HepG2 (cell line): Measurements from ENCODE around the gene PTPN12. TPM values are rescaled to one million over a fixed set of nuclear protein-coding genes. Genes with fewer than 3 reads are reported as not detected.

Source experiments
- ATAC-seq: fragments of 200-7000 bp; cut with Tn5 transposase; 3 replicates; pipeline ENCODE4 v1.9.1; 2020; ENCODE audit warnings: mild to moderate bottlenecking, moderate library complexity
- BruUV-seq: library from RNA; stranded (reverse); fragments of 400-500 nt; replicated peaks from 2 replicates; lab custom pipeline; 2021; lab: Mats Ljungman, UMichigan
- CTCF ChIA-PET: fragments of 300-600 bp; formaldehyde crosslinking; extraction: SDS; loops from one replicate; lab custom pipeline; 2021; ENCODE audit warnings: low total read pairs, inconsistent platforms, low intra/inter-chr PET ratio; lab: Yijun Ruan, JAX
- POLR2A ChIA-PET: fragments of 350-600 bp; sonication (Branson Sonifier 250); formaldehyde crosslinking; loops from one replicate; lab custom pipeline; 2020; ENCODE audit warnings: antibody characterized with exemption, inconsistent platforms; lab: Yijun Ruan, JAX
- DNase-seq: peaks from one replicate; pipeline ENCODE4 v3.0.0-alpha.2; 2015; ENCODE audit warnings: low spot score
- FAIRE-seq: peaks from 3 replicates; lab custom pipeline; 2011; peaks lifted over from hg19 to GRCh38; lab: Jason Lieb, UNC
- H2AFZ ChIP-seq: one replicate; pipeline ENCODE4 v1.6.1; 2011; ENCODE audit warnings: low read length, inconsistent platforms
- H3K27ac ChIP-seq: fragments of 300-600 bp; 3 replicates; pipeline ENCODE4 v1.8.0; 2011; ENCODE audit warnings: mixed run types, mild to moderate bottlenecking, mixed read lengths, low read length, inconsistent platforms; ENCODE audit not compliant: insufficient read depth; ENCODE audit errors: extremely low read length
- H3K27me3 ChIP-seq, 2 experiments: fragments of 200-600 bp in 1 of 2; 2 replicates in 1 of 2; 3 replicates in 1 of 2; pipeline versions ENCODE4 v1.6.0 to v1.8.0; 2011; ENCODE audit warnings: low read length in 2 of 2, mild to moderate bottlenecking in 2 of 2, moderate library complexity in 2 of 2, inconsistent platforms in 1 of 2; ENCODE audit not compliant: insufficient read depth in 2 of 2, control insufficient read depth in 1 of 2
- H3K36me3 ChIP-seq, 2 experiments: fragments of 200-600 bp in 1 of 2; replicated peaks in 1 of 2; 2 replicates in 1 of 2; 3 replicates in 1 of 2; pipeline versions ENCODE4 v1.5.1 to v1.8.0; 2011; ENCODE audit warnings: low read length in 2 of 2, inconsistent platforms in 1 of 2; ENCODE audit not compliant: insufficient read depth in 2 of 2, control insufficient read depth in 1 of 2
- H3K4me1 ChIP-seq: 2 replicates; pipeline ENCODE4 v1.5.1; 2012; ENCODE audit warnings: low read length, inconsistent platforms; ENCODE audit not compliant: insufficient read depth
- H3K4me2 ChIP-seq: 2 replicates; pipeline ENCODE4 v1.6.0; 2011; ENCODE audit warnings: low read depth, low read length, inconsistent platforms
- H3K4me3 ChIP-seq, 3 experiments: fragments of 200-600 bp in 1 of 3; sonication (generic), shearing (Covaris generic) in 1 of 3; replicated peaks in 1 of 3; 2 replicates each; pipeline ENCODE4 v1.5.1; 2011 to 2016; ENCODE audit warnings: low read length in 3 of 3, inconsistent platforms in 2 of 3, low read depth in 2 of 3, mild to moderate bottlenecking in 2 of 3, control low read depth in 1 of 3, mixed read lengths in 1 of 3; ENCODE audit not compliant: insufficient read depth in 1 of 3
- H3K79me2 ChIP-seq: one replicate; pipeline ENCODE4 v1.6.1; 2011; ENCODE audit warnings: low read length, inconsistent platforms; ENCODE audit not compliant: insufficient read depth
- H3K9ac ChIP-seq: 2 replicates; pipeline ENCODE4 v1.6.0; 2011; ENCODE audit warnings: mild to moderate bottlenecking, low read depth, low read length, inconsistent platforms; ENCODE audit not compliant: insufficient read depth
- H3K9me3 ChIP-seq: 2 replicates; pipeline ENCODE4 v1.5.1; 2012; ENCODE audit warnings: mild to moderate bottlenecking, low read length
- H4K20me1 ChIP-seq: 2 replicates; pipeline ENCODE4 v1.6.0; 2011; ENCODE audit warnings: inconsistent platforms, mild to moderate bottlenecking, low read length, moderate library complexity; ENCODE audit not compliant: insufficient read depth
- CBX5 ChIP-seq: sonication (generic); formaldehyde crosslinking; IDR thresholded peaks from 2 replicates; pipeline ENCODE4 v1.4.0; 2020; ENCODE audit warnings: missing genetic modification reagents, borderline replicate concordance
- GLMP ChIP-seq: sonication (generic); formaldehyde crosslinking; IDR thresholded peaks from 2 replicates; pipeline ENCODE4 v1.9.0; 2021; ENCODE audit warnings: missing genetic modification reagents, mild to moderate bottlenecking, borderline replicate concordance
- IKZF1 ChIP-seq: fragments of 450-650 bp; IDR thresholded peaks from 2 replicates; pipeline ENCODE4 v1.7.1; 2016
- MAFF ChIP-seq: IDR thresholded peaks from 2 replicates; pipeline ENCODE4 v1.6.1; 2011; ENCODE audit warnings: low read depth, low read length, improper control_type of control experiment
- MTA3 ChIP-seq: sonication (generic); formaldehyde crosslinking; IDR thresholded peaks from 2 replicates; pipeline ENCODE4 v1.4.0; 2020; ENCODE audit warnings: missing genetic modification reagents
- MZF1 ChIP-seq: sonication (generic); formaldehyde crosslinking; IDR thresholded peaks from 2 replicates; pipeline ENCODE4 v1.8.1; 2023; ENCODE audit warnings: mild to moderate bottlenecking, missing genetic modification reagents, borderline replicate concordance
- NFIC ChIP-seq: IDR thresholded peaks from 2 replicates; pipeline ENCODE4 v1.6.1; 2012; ENCODE audit warnings: mild to moderate bottlenecking, low read length, inconsistent platforms
- THAP7 ChIP-seq: sonication (generic); formaldehyde crosslinking; IDR thresholded peaks from 2 replicates; pipeline ENCODE4 v1.8.1; 2023; ENCODE audit warnings: mild to moderate bottlenecking, missing genetic modification reagents
- XRCC5 ChIP-seq: fragments of 200-400 bp; formaldehyde crosslinking; optimal IDR thresholded peaks from 2 replicates; pipeline ENCODE3; 2017; ENCODE audit warnings: mild to moderate bottlenecking, low read length
- ZBTB2 ChIP-seq: sonication (generic); formaldehyde crosslinking; IDR thresholded peaks from 2 replicates; pipeline ENCODE4 v1.8.0; 2022; ENCODE audit warnings: low read depth, missing genetic modification reagents
- ZHX1 ChIP-seq: sonication (generic); formaldehyde crosslinking; IDR thresholded peaks from 2 replicates; pipeline ENCODE4 v1.8.1; 2022; ENCODE audit warnings: low read depth, mild to moderate bottlenecking, missing genetic modification reagents
- ZNF124 ChIP-seq: sonication (generic); formaldehyde crosslinking; IDR thresholded peaks from 2 replicates; pipeline ENCODE4 v1.4.0; 2020; ENCODE audit warnings: missing genetic modification reagents
- ZNF253 ChIP-seq: sonication (generic); formaldehyde crosslinking; IDR thresholded peaks from 2 replicates; pipeline ENCODE4 v1.8.0; 2022; ENCODE audit warnings: mild to moderate bottlenecking, missing genetic modification reagents, borderline replicate concordance
- ZNF432 ChIP-seq: sonication (generic); formaldehyde crosslinking; IDR thresholded peaks from 2 replicates; pipeline ENCODE4 v1.5.0; 2020; ENCODE audit warnings: missing genetic modification reagents, mild to moderate bottlenecking, borderline replicate concordance
- ZNF468 ChIP-seq: sonication (generic); formaldehyde crosslinking; IDR thresholded peaks from 2 replicates; pipeline ENCODE4 v1.8.0; 2022; ENCODE audit warnings: mild to moderate bottlenecking, moderate library complexity, missing genetic modification reagents
- ZNF644 ChIP-seq: IDR thresholded peaks from 2 replicates; pipeline ENCODE4 v1.6.1; 2016; ENCODE audit warnings: low read depth
- ZNF740 ChIP-seq: sonication (generic); formaldehyde crosslinking; IDR thresholded peaks from 2 replicates; pipeline ENCODE4 v1.4.0; 2020; ENCODE audit warnings: missing genetic modification reagents
- ZNF800 ChIP-seq: sonication (generic); formaldehyde crosslinking; IDR thresholded peaks from 2 replicates; pipeline ENCODE4 v1.4.0; 2020; ENCODE audit warnings: missing genetic modification reagents
- WGBS: methylation state at CpG from one replicate; pipeline ENCODE4 v1.1.6; 2017; ENCODE audit warnings: low lambda C conversion rate; 5-methylcytosine and 5-hydroxymethylcytosine counted together
- in situ Hi-C: cut with HindIII; loops from 2 replicates; pipeline ENCODE4 v1.10.0; 2017; ENCODE audit warnings: low pct_unique_long_range_greater_than_20kb; ENCODE audit not compliant: extremely low pct_ligation_motif_present
- intact Hi-C: fragments of 100-400 bp; cut with micrococcal nuclease; formaldehyde crosslinking; loops from one replicate; pipeline ENCODE4 v1.10.0; 2022; ENCODE audit not compliant: unreplicated experiment
- polyA plus RNA-seq, 8 experiments: library from polyadenylated mRNA; depleted of rRNA in 3 of 8; stranded (reverse) in 7 of 8; unstranded in 1 of 8; fragments of >200 nt; fragmentation: Illumina TruSeq in 4 of 8; extraction: Trizol in 4 of 8; gene quantifications; 2 replicates each; pipeline versions ENCODE4 v1.2.1 to v1.2.3, GENCODE V29; 2011 to 2016; ENCODE audit warnings: low read depth in 4 of 8, missing spikeins in 1 of 8, mixed read lengths in 1 of 8; ENCODE audit not compliant: insufficient read depth in 1 of 8
- total RNA-seq, 5 experiments: library from RNA; depleted of rRNA; stranded (reverse); fragments of >200 nt; fragmentation: Illumina TruSeq; extraction: Trizol; gene quantifications; 2 replicates each; pipeline ENCODE4 v1.2.3, GENCODE V29; 2016; ENCODE audit warnings: low read depth in 1 of 5

Gene PTPN12
- total and polyA plus RNA-seq, 2 of the 13 experiments (the other 11 are each of a cell fraction or from before 2014, with no cell fraction given): 22.9 to 56.8 TPM

- Histone ChIP-seq H3K9me3 (no peaks in the 10 kb centered on the region), H3K4me2 (no peak overlapping the region), H3K27me3 (no peaks in the 10 kb centered on the region), H3K9ac (no peak overlapping the region), H3K4me1 (peaks cover 30% of the 10 kb centered on the region), H3K79me2 (peaks cover 32% of the 10 kb centered on the region), H3K27ac (no peak overlapping the region), H4K20me1 (peaks cover 8% of the 10 kb centered on the region; the same call in 1 of the 2 replicates), H2AFZ (no peak overlapping the region), H3K4me3 (no peak overlapping the region), H3K36me3 (peaks cover 10 to 59% of the 10 kb centered on the region in 2 experiments; a peak in 4 of 5 replicates)
- ChIA-PET POLR2A (no interaction called here), CTCF (no interaction called here)
- WGBS: 93% methylated on average over 2 of the region's 3 CpGs
- DNase-seq (no peak), FAIRE-seq (no peak), ATAC-seq (no peak)
- in situ Hi-C loops (no loop called here), intact Hi-C loops (no loop called here)
- no TSS peak for BruUV-seq
- TF ChIP-seq ZHX1 (CRISPR knock-in tag) (no peak), ZBTB2 (CRISPR knock-in tag) (no peak), ZNF124 (CRISPR knock-in tag) (no peak), MZF1 (CRISPR knock-in tag) (no peak), ZNF253 (CRISPR knock-in tag) (no peak), IKZF1 (no peak), ZNF468 (CRISPR knock-in tag) (no peak), CBX5 (CRISPR knock-in tag) (no peak), ZNF740 (CRISPR knock-in tag) (no peak), ZNF644 (no peak), THAP7 (CRISPR knock-in tag) (no peak), MAFF (no peak), XRCC5 (no peak), NFIC (no peak), ZNF800 (no peak), MTA3 (CRISPR knock-in tag) (no peak), ZNF432 (CRISPR knock-in tag) (no peak), GLMP (CRISPR knock-in tag) (no peak)
These were observed 39.8 kb downstream of the PTPN12 start for GRCh38 chr7:77576856-77577255.
